Stimulated activated CD4-positive, alpha-beta T cell treated with anti-CD3 and anti-CD28 coated beads, TNF-alpha, amount 100 ng/mL, for 48 hours (primary cell): Measurements from ENCODE around the gene DMGDH.

Source experiments
- DNase-seq, 3 donors: peaks; one replicate each; pipeline ENCODE4 v3.0.0-alpha.2; 2020; ENCODE audit warnings: low read depth in 3 of 3

Gene DMGDH

GRCh38 chr5:79070350-79070667 lies 835 bp upstream of the DMGDH start:
- DNase-seq, result no peak

GRCh38 chr5:79062436-79062835 lies 7.0 kb downstream of the DMGDH start:
- DNase-seq, result no peak

GRCh38 chr5:79059674-79060073 lies 9.8 kb downstream of the DMGDH start:
- no peak for DNase-seq

- no peak for DNase-seq
Measured at GRCh38 chr5:79056847-79057246, 12.6 kb downstream of the DMGDH start.

- DNase-seq, result no peak
Measured at GRCh38 chr5:79055017-79055416, 14.5 kb downstream of the DMGDH start.

GRCh38 chr5:79053321-79053720 lies 16.2 kb downstream of the DMGDH start:
- DNase-seq, result no peak

GRCh38 chr5:79050498-79050897 lies 19.0 kb downstream of the DMGDH start:
- no peak for DNase-seq

- no peak for DNase-seq
Measured at GRCh38 chr5:79048437-79048836, 21.0 kb downstream of the DMGDH start.

GRCh38 chr5:79047199-79047598 lies 22.3 kb downstream of the DMGDH start:
- DNase-seq, result no peak

- no peak for DNase-seq
Measured at GRCh38 chr5:79042188-79042587, 27.3 kb downstream of the DMGDH start.

GRCh38 chr5:79036769-79037168 lies 32.7 kb downstream of the DMGDH start:
- DNase-seq, result no peak

- DNase-seq, result no peak
Measured at GRCh38 chr5:79035237-79035636, 34.2 kb downstream of the DMGDH start.

GRCh38 chr5:79032782-79033181 lies 36.7 kb downstream of the DMGDH start:
- no peak for DNase-seq

GRCh38 chr5:79032031-79032695 lies 37.3 kb downstream of the DMGDH start:
- no peak for DNase-seq

GRCh38 chr5:79031485-79031867 lies 38.0 kb downstream of the DMGDH start:
- no peak for DNase-seq

GRCh38 chr5:79030663-79031484 lies 38.6 kb downstream of the DMGDH start:
- no peak for DNase-seq

GRCh38 chr5:79025054-79025472 lies 44.4 kb downstream of the DMGDH start:
- peak; percentile 5 to 37 (median 33) for DNase-seq

GRCh38 chr5:79023947-79024346 lies 45.5 kb downstream of the DMGDH start:
- no peak for DNase-seq

GRCh38 chr5:79023348-79023747 lies 46.1 kb downstream of the DMGDH start:
- no peak for DNase-seq

GRCh38 chr5:79022771-79023170 lies 46.7 kb downstream of the DMGDH start:
- DNase-seq, result no peak

GRCh38 chr5:79021753-79022152 lies 47.7 kb downstream of the DMGDH start:
- DNase-seq, result no peak

GRCh38 chr5:79020861-79021561 lies 48.5 kb downstream of the DMGDH start:
- peak; percentile 7 to 36 (median 11) for DNase-seq

GRCh38 chr5:79014631-79015030 lies 54.8 kb downstream of the DMGDH start:
- DNase-seq, result no peak
